ENCODE data around the gene FAM83C. TPM values are rescaled to one million over a fixed set of nuclear protein-coding genes. Genes with fewer than 3 reads are reported as not detected.

The FAM83C gene
- total and polyA plus RNA-seq, 7 donors, result under 0.01 to 0.03 TPM; not detected in 5

- intact Hi-C loops (cut with DNase I), result no loop called here
These were observed 10.6 kb downstream of the FAM83C start for GRCh38 chr20:35281506-35282101.

GRCh38 chr20:35280523-35280922 is 11.7 kb downstream of the FAM83C start:
- H3K27ac ChIP-seq, result no peak overlapping the region

More at GRCh38 chr20:35281506-35282101, 10.6 kb downstream of the FAM83C start:
- Histone ChIP-seq H3K9me3 (no peaks in the 10 kb centered on the region), H3K27ac (no peak overlapping the region), H3K27me3 (no peaks in the 10 kb centered on the region), H3K4me1 (peaks cover 0 to 38% (median 33%) of the 10 kb centered on the region in 4 donors), H3K4me3 (no peak overlapping the region), H3K36me3 (peaks cover 17 to 24% (median 20%) of the 10 kb centered on the region in 4 donors)
- 97% methylated on average over 10 of the region's 10 CpGs for WGBS, 2 donors
- DNase-seq, result no peak
- TF ChIP-seq EP300 (IDR thresholded peaks at IDR 0.05) (no peak), POLR2A (IDR thresholded peaks at IDR 0.05) (no peak), POLR2AphosphoS5 (IDR thresholded peaks at IDR 0.05) (no peak)
- TF ChIP-seq, protein P1, sequence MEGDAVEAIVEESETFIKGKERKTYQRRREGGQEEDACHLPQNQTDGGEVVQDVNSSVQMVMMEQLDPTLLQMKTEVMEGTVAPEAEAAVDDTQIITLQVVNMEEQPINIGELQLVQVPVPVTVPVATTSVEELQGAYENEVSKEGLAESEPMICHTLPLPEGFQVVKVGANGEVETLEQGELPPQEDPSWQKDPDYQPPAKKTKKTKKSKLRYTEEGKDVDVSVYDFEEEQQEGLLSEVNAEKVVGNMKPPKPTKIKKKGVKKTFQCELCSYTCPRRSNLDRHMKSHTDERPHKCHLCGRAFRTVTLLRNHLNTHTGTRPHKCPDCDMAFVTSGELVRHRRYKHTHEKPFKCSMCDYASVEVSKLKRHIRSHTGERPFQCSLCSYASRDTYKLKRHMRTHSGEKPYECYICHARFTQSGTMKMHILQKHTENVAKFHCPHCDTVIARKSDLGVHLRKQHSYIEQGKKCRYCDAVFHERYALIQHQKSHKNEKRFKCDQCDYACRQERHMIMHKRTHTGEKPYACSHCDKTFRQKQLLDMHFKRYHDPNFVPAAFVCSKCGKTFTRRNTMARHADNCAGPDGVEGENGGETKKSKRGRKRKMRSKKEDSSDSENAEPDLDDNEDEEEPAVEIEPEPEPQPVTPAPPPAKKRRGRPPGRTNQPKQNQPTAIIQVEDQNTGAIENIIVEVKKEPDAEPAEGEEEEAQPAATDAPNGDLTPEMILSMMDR (IDR thresholded peaks at IDR 0.05), result no peak

DNA sequence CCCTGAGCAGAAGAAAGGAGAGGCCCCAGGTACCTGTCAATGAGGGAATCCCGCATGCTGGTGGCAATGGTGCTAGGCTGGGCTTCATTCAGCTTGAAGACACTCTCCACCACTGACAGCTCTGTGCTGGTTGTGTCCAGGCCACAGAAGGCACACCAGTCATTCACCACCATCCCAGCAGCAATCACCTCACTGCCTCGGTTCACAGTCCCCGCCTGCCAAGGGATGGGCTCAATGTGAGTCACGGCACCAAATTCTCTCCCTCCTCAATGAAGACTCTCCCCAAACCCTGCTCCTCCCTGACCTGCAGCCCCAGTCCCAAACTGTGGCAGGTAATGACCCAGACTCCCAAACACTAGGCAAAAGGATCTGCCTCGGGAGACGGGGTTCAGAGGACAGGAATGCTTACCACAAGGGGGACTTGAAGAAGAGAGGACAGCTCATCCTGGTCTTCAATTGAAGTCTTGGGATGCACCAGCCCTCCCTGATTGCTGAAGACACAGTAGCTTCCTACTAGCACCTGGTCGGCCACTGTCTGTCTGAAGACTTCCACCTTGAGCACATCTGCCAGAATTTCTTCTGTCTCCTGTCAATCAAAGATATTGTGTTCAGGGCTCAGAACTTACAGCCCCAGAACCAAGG is 12.6 kb downstream of the FAM83C start:
- H3K36me3 ChIP-seq, result peaks cover 17 to 25% (median 20%) of the 10 kb centered on the region in 4 donors
- H3K4me3 ChIP-seq, result no peak overlapping the region
- H3K27ac ChIP-seq, result peak overlapping the region in 2 of 4 donors; percentile 95 to 98
- peaks cover 0 to 43% (median 40%) of the 10 kb centered on the region in 4 donors for H3K4me1 ChIP-seq
- 86 to 92% methylated on average over 7 of the region's 7 CpGs for WGBS, 2 donors
- no peaks in the 10 kb centered on the region for H3K9me3 ChIP-seq
- no peak for TF ChIP-seq POLR2A (IDR thresholded peaks at IDR 0.05)
- intact Hi-C loops (cut with DNase I), result loop anchor here (5.0 kb wide), 1 partner anchor 407 kb away; the partner anchor contains the start of gene GGT7
- H3K27me3 ChIP-seq, result no peaks in the 10 kb centered on the region
- DNase-seq, result no peak

More at GRCh38 chr20:35280523-35280922, 11.7 kb downstream of the FAM83C start:
- peaks cover 17 to 24% (median 20%) of the 10 kb centered on the region in 4 donors for H3K36me3 ChIP-seq
- H3K4me3 ChIP-seq, result no peak overlapping the region
- no peaks in the 10 kb centered on the region for H3K9me3 ChIP-seq
- 96 to 98% methylated on average over 6 of the region's 6 CpGs for WGBS, 2 donors
- TF ChIP-seq POLR2A (IDR thresholded peaks at IDR 0.05) (no peak), EP300 (IDR thresholded peaks at IDR 0.05) (no peak), POLR2AphosphoS5 (IDR thresholded peaks at IDR 0.05) (no peak)
- TF ChIP-seq, protein P1 (IDR thresholded peaks at IDR 0.05), result no peak
- H3K27me3 ChIP-seq, result no peaks in the 10 kb centered on the region
- peaks cover 0 to 49% (median 44%) of the 10 kb centered on the region in 4 donors for H3K4me1 ChIP-seq
- intact Hi-C loops (cut with DNase I), result no loop called here
- DNase-seq, result no peak

- H3K4me1 ChIP-seq, result peaks cover 0 to 42% (median 39%) of the 10 kb centered on the region in 4 donors
- peaks cover 17 to 31% (median 20%) of the 10 kb centered on the region in 4 donors for H3K36me3 ChIP-seq
- H3K9me3 ChIP-seq, result no peaks in the 10 kb centered on the region
- no peak for TF ChIP-seq POLR2AphosphoS5 (IDR thresholded peaks at IDR 0.05)
- TF ChIP-seq, protein P1 (IDR thresholded peaks at IDR 0.05), result no peak
- no peak for TF ChIP-seq POLR2A (IDR thresholded peaks at IDR 0.05)
- TF ChIP-seq EP300 (IDR thresholded peaks at IDR 0.05), result no peak
- intact Hi-C loops (cut with DNase I), result loop anchor here (5.0 kb wide), 1 partner anchor 407 kb away; the partner anchor contains the start of gene GGT7
- H3K27me3 ChIP-seq, result no peaks in the 10 kb centered on the region
- H3K4me3 ChIP-seq, result no peak overlapping the region
- no peak for DNase-seq
- H3K27ac ChIP-seq, result peak overlapping the region; percentile 95 to 99 (median 98)
- WGBS, 2 donors, result 85 to 88% methylated on average over 5 of the region's 5 CpGs
These were observed 13.2 kb downstream of the FAM83C start for GRCh38 chr20:35279040-35279439.
